ENCODE measurements around the gene PLPPR3. TPM values are rescaled to one million over a fixed set of nuclear protein-coding genes. Genes with fewer than 3 reads are reported as not detected.

The PLPPR3 gene
- total and polyA plus RNA-seq, 2 donors (not counting 1 experiment from before 2014, with no cell fraction given) = 0.19 to 2.5 TPM

DNA sequence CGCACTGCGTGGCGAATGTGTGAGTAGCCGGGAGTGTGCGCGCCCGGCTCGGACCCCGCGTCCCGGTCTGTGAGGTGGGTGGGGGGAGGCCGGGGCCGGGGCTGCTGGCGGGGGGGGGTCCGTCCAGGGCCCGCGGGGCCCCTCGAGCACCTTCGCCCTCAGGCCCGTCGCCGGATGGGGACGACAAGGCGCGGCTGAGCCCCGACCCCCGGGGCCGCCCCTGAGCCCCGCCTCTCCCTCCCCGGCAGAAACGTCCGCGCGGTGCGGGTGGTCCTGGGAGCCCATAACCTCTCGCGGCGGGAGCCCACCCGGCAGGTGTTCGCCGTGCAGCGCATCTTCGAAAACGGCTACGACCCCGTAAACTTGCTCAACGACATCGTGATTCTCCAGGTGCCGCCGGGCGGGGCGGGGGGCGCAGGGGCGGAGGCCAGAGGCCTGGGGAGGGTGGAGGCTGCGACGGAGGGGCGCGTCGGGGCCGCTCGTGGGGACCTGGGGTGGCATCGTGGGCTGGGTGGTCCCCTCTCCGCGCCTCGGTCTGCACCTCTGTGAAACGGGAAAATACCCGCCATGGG lies 31.3 kb upstream of the PLPPR3 start:
- no peaks in the 10 kb centered on the region for H3K79me2 ChIP-seq (ENCODE audit: control insufficient read depth, insufficient read depth, low read length)
- H3K9ac ChIP-seq (ENCODE audit: insufficient read depth, low read length) = no peak overlapping the region
- TF ChIP-seq EZH2 (IDR thresholded peaks at IDR 0.05; ENCODE audit: low read length, missing control alignments) = no peak
- TF ChIP-seq, protein P1, sequence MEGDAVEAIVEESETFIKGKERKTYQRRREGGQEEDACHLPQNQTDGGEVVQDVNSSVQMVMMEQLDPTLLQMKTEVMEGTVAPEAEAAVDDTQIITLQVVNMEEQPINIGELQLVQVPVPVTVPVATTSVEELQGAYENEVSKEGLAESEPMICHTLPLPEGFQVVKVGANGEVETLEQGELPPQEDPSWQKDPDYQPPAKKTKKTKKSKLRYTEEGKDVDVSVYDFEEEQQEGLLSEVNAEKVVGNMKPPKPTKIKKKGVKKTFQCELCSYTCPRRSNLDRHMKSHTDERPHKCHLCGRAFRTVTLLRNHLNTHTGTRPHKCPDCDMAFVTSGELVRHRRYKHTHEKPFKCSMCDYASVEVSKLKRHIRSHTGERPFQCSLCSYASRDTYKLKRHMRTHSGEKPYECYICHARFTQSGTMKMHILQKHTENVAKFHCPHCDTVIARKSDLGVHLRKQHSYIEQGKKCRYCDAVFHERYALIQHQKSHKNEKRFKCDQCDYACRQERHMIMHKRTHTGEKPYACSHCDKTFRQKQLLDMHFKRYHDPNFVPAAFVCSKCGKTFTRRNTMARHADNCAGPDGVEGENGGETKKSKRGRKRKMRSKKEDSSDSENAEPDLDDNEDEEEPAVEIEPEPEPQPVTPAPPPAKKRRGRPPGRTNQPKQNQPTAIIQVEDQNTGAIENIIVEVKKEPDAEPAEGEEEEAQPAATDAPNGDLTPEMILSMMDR (conservative IDR thresholded peaks at IDR 0.05 in 1 of 2, IDR thresholded peaks at IDR 0.05 in 1 of 2; ENCODE audit: low read depth in 1 of 2, low read length in 2 of 2) = no peak
- peaks cover 6% of the 10 kb centered on the region for H3K4me1 ChIP-seq (ENCODE audit: control insufficient read depth, extremely low read depth, insufficient read depth, low read length)
- no peak for DNase-seq (ENCODE audit: low read depth in 2 of 2)
- no peak overlapping the region for H3K4me3 ChIP-seq (replicated peaks in 1 of 4; ENCODE audit: control extremely low read depth in 1 of 4, insufficient read depth in 1 of 4, low read depth in 3 of 4, low read length in 4 of 4)
- no peaks in the 10 kb centered on the region for H4K20me1 ChIP-seq (ENCODE audit: control insufficient read depth, extremely low read depth, insufficient read depth, low read length)
- no peaks in the 10 kb centered on the region for H3K9me3 ChIP-seq (ENCODE audit: control insufficient read depth, insufficient read depth, low read depth, low read length)
- no peak overlapping the region for H3K27ac ChIP-seq (ENCODE audit: insufficient read depth, low read length)
- no peak overlapping the region for H3K4me2 ChIP-seq (ENCODE audit: extremely low read depth, insufficient read depth, low read length)
- no peak overlapping the region for H2AFZ ChIP-seq (ENCODE audit: low read length)
- no peaks in the 10 kb centered on the region for H3K27me3 ChIP-seq (ENCODE audit: control insufficient read depth, insufficient read depth, low read length)
- H3K36me3 ChIP-seq (ENCODE audit: control insufficient read depth, insufficient read depth, low read length) = no peaks in the 10 kb centered on the region

DNA sequence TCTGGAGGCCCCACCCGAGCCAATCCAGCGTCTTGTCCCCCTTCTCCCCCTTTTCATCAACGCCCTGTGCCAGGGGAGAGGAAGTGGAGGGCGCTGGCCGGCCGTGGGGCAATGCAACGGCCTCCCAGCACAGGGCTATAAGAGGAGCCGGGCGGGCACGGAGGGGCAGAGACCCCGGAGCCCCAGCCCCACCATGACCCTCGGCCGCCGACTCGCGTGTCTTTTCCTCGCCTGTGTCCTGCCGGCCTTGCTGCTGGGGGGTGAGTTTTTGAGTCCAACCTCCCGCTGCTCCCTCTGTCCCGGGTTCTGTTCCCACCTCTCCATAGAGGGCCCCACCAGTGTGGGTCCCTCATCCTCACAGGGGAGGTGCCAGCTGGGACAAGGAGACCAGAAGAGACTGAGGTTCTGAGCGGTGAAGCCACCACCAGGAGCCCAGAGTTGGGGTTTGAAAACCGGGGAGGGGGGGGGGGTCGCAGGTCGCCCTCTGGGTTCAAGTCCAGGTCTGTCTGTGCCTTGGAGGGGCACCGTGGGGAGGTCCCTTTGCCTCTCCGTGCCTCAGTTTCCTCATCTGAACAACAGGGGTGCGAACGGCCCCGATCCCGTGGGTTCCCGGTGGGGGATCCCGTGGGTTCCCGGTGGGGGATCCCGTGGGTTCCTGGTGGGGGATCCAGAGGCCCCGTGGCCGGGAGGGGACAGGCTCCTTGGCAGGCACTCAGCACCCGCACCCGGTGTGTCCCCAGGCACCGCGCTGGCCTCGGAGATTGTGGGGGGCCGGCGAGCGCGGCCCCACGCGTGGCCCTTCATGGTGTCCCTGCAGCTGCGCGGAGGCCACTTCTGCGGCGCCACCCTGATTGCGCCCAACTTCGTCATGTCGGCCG lies 30.6 kb upstream of the PLPPR3 start, which contains the start of gene ELANE:
Gene ELANE, plus strand, starts transcription at position 168 of the 878 bp plus-strand sequence. Its CDS starts 26 bp downstream, at position 194.
- Histone ChIP-seq H3K27ac (ENCODE audit: insufficient read depth, low read length) (peak within 1 kb of the TSS; percentile 91), H3K4me1 (ENCODE audit: control insufficient read depth, extremely low read depth, insufficient read depth, low read length) (peaks cover 6% of the 10 kb centered on the region)

DNA sequence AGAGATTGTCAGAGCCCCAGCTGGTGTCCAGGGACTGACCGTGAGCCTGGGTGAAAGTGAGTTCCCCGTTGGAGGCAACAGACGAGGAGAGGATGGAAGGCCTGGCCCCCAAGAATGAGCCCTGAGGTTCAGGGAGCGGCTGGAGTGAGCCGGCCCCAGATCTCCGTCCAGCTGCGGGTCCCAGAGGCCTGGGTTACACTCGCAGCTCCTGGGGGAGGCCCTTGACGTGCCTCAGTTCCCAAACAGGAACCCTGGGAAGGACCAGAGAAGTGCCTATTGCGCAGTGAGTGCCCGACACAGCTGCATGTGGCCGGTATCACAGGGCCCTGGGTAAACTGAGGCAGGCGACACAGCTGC lies 29.2 kb upstream of the PLPPR3 start:
- H3K79me2 ChIP-seq (ENCODE audit: control insufficient read depth, insufficient read depth, low read length) = no peaks in the 10 kb centered on the region
- H3K9ac ChIP-seq (ENCODE audit: insufficient read depth, low read length) = peak overlapping the region; percentile 58
- H2AFZ ChIP-seq (ENCODE audit: low read length) = peak overlapping the region; percentile 55
- no peak for DNase-seq (ENCODE audit: low read depth in 2 of 2)
- H4K20me1 ChIP-seq (ENCODE audit: control insufficient read depth, extremely low read depth, insufficient read depth, low read length) = no peaks in the 10 kb centered on the region
- H3K27me3 ChIP-seq (ENCODE audit: control insufficient read depth, insufficient read depth, low read length) = peaks cover 6% of the 10 kb centered on the region
- no peak for TF ChIP-seq EZH2 (IDR thresholded peaks at IDR 0.05; ENCODE audit: low read length, missing control alignments)
- TF ChIP-seq, protein P1 (conservative IDR thresholded peaks at IDR 0.05 in 1 of 2, IDR thresholded peaks at IDR 0.05 in 1 of 2; ENCODE audit: low read depth in 1 of 2, low read length in 2 of 2) = no peak
- no peaks in the 10 kb centered on the region for H3K9me3 ChIP-seq (ENCODE audit: control insufficient read depth, insufficient read depth, low read depth, low read length)
- H3K36me3 ChIP-seq (ENCODE audit: control insufficient read depth, insufficient read depth, low read length) = no peaks in the 10 kb centered on the region
- peak overlapping the region in 2 of 4 experiments; percentile 8 to 29 for H3K4me3 ChIP-seq (replicated peaks in 1 of 4; ENCODE audit: control extremely low read depth in 1 of 4, insufficient read depth in 1 of 4, low read depth in 3 of 4, low read length in 4 of 4)
- H3K4me1 ChIP-seq (ENCODE audit: control insufficient read depth, extremely low read depth, insufficient read depth, low read length) = peaks cover 6% of the 10 kb centered on the region
- peak overlapping the region; percentile 59 for H3K4me2 ChIP-seq (ENCODE audit: extremely low read depth, insufficient read depth, low read length)
- peak overlapping the region; percentile 91 for H3K27ac ChIP-seq (ENCODE audit: insufficient read depth, low read length)

More for the DNA sequence above, 30.6 kb upstream of the PLPPR3 start, which contains the start of gene ELANE:
- H3K36me3 ChIP-seq (ENCODE audit: control insufficient read depth, insufficient read depth, low read length) = no peaks in the 10 kb centered on the region
- H4K20me1 ChIP-seq (ENCODE audit: control insufficient read depth, extremely low read depth, insufficient read depth, low read length) = no peaks in the 10 kb centered on the region
- H3K9ac ChIP-seq (ENCODE audit: insufficient read depth, low read length) = peak within 1 kb of the TSS; percentile 58
- H3K27me3 ChIP-seq (ENCODE audit: control insufficient read depth, insufficient read depth, low read length) = peaks cover 5% of the 10 kb centered on the region
- no peak within 1 kb of the TSS for H3K4me2 ChIP-seq (ENCODE audit: extremely low read depth, insufficient read depth, low read length)
- no peak within 1 kb of the TSS for H3K4me3 ChIP-seq (replicated peaks in 1 of 4; ENCODE audit: control extremely low read depth in 1 of 4, insufficient read depth in 1 of 4, low read depth in 3 of 4, low read length in 4 of 4)
- TF ChIP-seq EZH2 (IDR thresholded peaks at IDR 0.05; ENCODE audit: low read length, missing control alignments) = peak; percentile 48
- TF ChIP-seq, protein P1 (conservative IDR thresholded peaks at IDR 0.05 in 1 of 2, IDR thresholded peaks at IDR 0.05 in 1 of 2; ENCODE audit: low read depth in 1 of 2, low read length in 2 of 2) = no peak
- H2AFZ ChIP-seq (ENCODE audit: low read length) = no peak within 1 kb of the TSS
- H3K9me3 ChIP-seq (ENCODE audit: control insufficient read depth, insufficient read depth, low read depth, low read length) = no peaks in the 10 kb centered on the region
- no peak for DNase-seq (ENCODE audit: low read depth in 2 of 2)
- H3K79me2 ChIP-seq (ENCODE audit: control insufficient read depth, insufficient read depth, low read length) = no peaks in the 10 kb centered on the region
